Muscle layer of colon (tissue), 2 donors: Measurements from ENCODE around the gene MSL1.

Experiments used
- H3K27ac ChIP-seq: one replicate; pipeline ENCODE4 v1.7.0; 2013; ENCODE audit warnings: low read depth, mild to moderate bottlenecking, low read length, moderate library complexity
- H3K27me3 ChIP-seq, 2 donors: one replicate each; pipeline ENCODE4 v1.7.0; 2013; ENCODE audit warnings: low read length in 2 of 2, mild to moderate bottlenecking in 2 of 2; ENCODE audit not compliant: insufficient read depth in 2 of 2, control insufficient read depth in 1 of 2
- H3K36me3 ChIP-seq: one replicate; pipeline ENCODE4 v1.7.0; 2013; ENCODE audit warnings: mild to moderate bottlenecking, low read length; ENCODE audit not compliant: insufficient read depth
- H3K4me1 ChIP-seq: one replicate; pipeline ENCODE4 v1.7.0; 2013; ENCODE audit warnings: mild to moderate bottlenecking, low read length; ENCODE audit not compliant: insufficient read depth
- H3K4me3 ChIP-seq, 2 donors: one replicate each; pipeline ENCODE4 v1.7.0; 2013; ENCODE audit warnings: low read length in 2 of 2, low read depth in 1 of 2, mild to moderate bottlenecking in 1 of 2, moderate library complexity in 1 of 2
- H3K9ac ChIP-seq: one replicate; pipeline ENCODE4 v1.7.0; 2013; ENCODE audit warnings: low read length
- H3K9me3 ChIP-seq: one replicate; pipeline ENCODE4 v1.7.0; 2013; ENCODE audit warnings: mild to moderate bottlenecking, low read length
- donor health status: abdominal sarcoma.
- donor health status: Adenocarcinoma of cecum.

Gene MSL1

GRCh38 chr17:40110026-40110845, 11.5 kb upstream of the MSL1 start:
- H3K9ac ChIP-seq: peak overlapping the region; percentile 49
- H3K27me3 ChIP-seq: no peaks in the 10 kb centered on the region
- no peaks in the 10 kb centered on the region for H3K9me3 ChIP-seq
- peaks cover 94% of the 10 kb centered on the region for H3K4me1 ChIP-seq
- H3K36me3 ChIP-seq: no peaks in the 10 kb centered on the region
- H3K4me3 ChIP-seq: no peak overlapping the region
- peak overlapping the region; percentile 89 for H3K27ac ChIP-seq

GRCh38 chr17:40111221-40112128, 10.3 kb upstream of the MSL1 start:
- H3K36me3 ChIP-seq: no peaks in the 10 kb centered on the region
- H3K27me3 ChIP-seq: no peaks in the 10 kb centered on the region
- peak overlapping the region in 1 of 2 donors; percentile 70 for H3K4me3 ChIP-seq
- H3K4me1 ChIP-seq: peaks cover 82% of the 10 kb centered on the region
- H3K9me3 ChIP-seq: no peaks in the 10 kb centered on the region
- H3K27ac ChIP-seq: peak overlapping the region; percentile 89
- H3K9ac ChIP-seq: peak overlapping the region; percentile 49

- H3K4me1 ChIP-seq: peaks cover 74% of the 10 kb centered on the region
- H3K9ac ChIP-seq: peak overlapping the region; percentile 49
- peak overlapping the region in 1 of 2 donors; percentile 70 for H3K4me3 ChIP-seq
- H3K27ac ChIP-seq: peak overlapping the region; percentile 89
- no peaks in the 10 kb centered on the region for H3K36me3 ChIP-seq
- no peaks in the 10 kb centered on the region for H3K9me3 ChIP-seq
- H3K27me3 ChIP-seq: no peaks in the 10 kb centered on the region
Measured at GRCh38 chr17:40112191-40112711, 9.5 kb upstream of the MSL1 start.

GRCh38 chr17:40112718-40113109, 9.1 kb upstream of the MSL1 start:
- Histone ChIP-seq H3K4me3 (peak overlapping the region in 1 of 2 donors; percentile 70), H3K9ac (peak overlapping the region; percentile 49), H3K36me3 (no peaks in the 10 kb centered on the region), H3K27me3 (no peaks in the 10 kb centered on the region), H3K4me1 (peaks cover 70% of the 10 kb centered on the region), H3K9me3 (no peaks in the 10 kb centered on the region), H3K27ac (peak overlapping the region; percentile 89)

- no peaks in the 10 kb centered on the region for H3K27me3 ChIP-seq
- H3K4me3 ChIP-seq: peak overlapping the region in 1 of 2 donors; percentile 70
- H3K4me1 ChIP-seq: peaks cover 65% of the 10 kb centered on the region
- H3K9me3 ChIP-seq: no peaks in the 10 kb centered on the region
- peak overlapping the region; percentile 49 for H3K9ac ChIP-seq
- no peaks in the 10 kb centered on the region for H3K36me3 ChIP-seq
- H3K27ac ChIP-seq: peak overlapping the region; percentile 89
Measured at GRCh38 chr17:40113110-40113906, 8.5 kb upstream of the MSL1 start.

GRCh38 chr17:40113907-40114245, 7.9 kb upstream of the MSL1 start:
- Histone ChIP-seq H3K27ac (peak overlapping the region; percentile 89), H3K27me3 (no peaks in the 10 kb centered on the region), H3K4me1 (peaks cover 60% of the 10 kb centered on the region), H3K9me3 (no peaks in the 10 kb centered on the region), H3K4me3 (peak overlapping the region in 1 of 2 donors; percentile 70), H3K36me3 (no peaks in the 10 kb centered on the region), H3K9ac (peak overlapping the region; percentile 40)

GRCh38 chr17:40115101-40115436, 6.7 kb upstream of the MSL1 start:
- H3K36me3 ChIP-seq: no peaks in the 10 kb centered on the region
- no peak overlapping the region for H3K27ac ChIP-seq
- H3K9me3 ChIP-seq: no peaks in the 10 kb centered on the region
- no peak overlapping the region for H3K4me3 ChIP-seq
- H3K4me1 ChIP-seq: peaks cover 51% of the 10 kb centered on the region
- H3K27me3 ChIP-seq: no peaks in the 10 kb centered on the region
- no peak overlapping the region for H3K9ac ChIP-seq

GRCh38 chr17:40122136-40122998, 596 bp downstream of the MSL1 start:
- no peaks in the 10 kb centered on the region for H3K9me3 ChIP-seq
- H3K36me3 ChIP-seq: peaks cover 17% of the 10 kb centered on the region
- peak overlapping the region; percentile 99 for H3K27ac ChIP-seq
- H3K27me3 ChIP-seq: no peaks in the 10 kb centered on the region
- peak overlapping the region; percentile 87 to 99 for H3K4me3 ChIP-seq
- H3K9ac ChIP-seq: peak overlapping the region; percentile 87
- H3K4me1 ChIP-seq: peaks cover 30% of the 10 kb centered on the region

GRCh38 chr17:40122999-40123810, 1.4 kb downstream of the MSL1 start:
- H3K27me3 ChIP-seq: no peaks in the 10 kb centered on the region
- peaks cover 25% of the 10 kb centered on the region for H3K36me3 ChIP-seq
- H3K9ac ChIP-seq: peak overlapping the region; percentile 87
- H3K4me1 ChIP-seq: peaks cover 30% of the 10 kb centered on the region
- H3K9me3 ChIP-seq: no peaks in the 10 kb centered on the region
- peak overlapping the region; percentile 73 to 99 for H3K4me3 ChIP-seq
- H3K27ac ChIP-seq: peak overlapping the region; percentile 80

GRCh38 chr17:40123811-40124114, 2.0 kb downstream of the MSL1 start:
- H3K27ac ChIP-seq: peak overlapping the region; percentile 80
- peak overlapping the region; percentile 73 to 99 for H3K4me3 ChIP-seq
- no peaks in the 10 kb centered on the region for H3K27me3 ChIP-seq
- H3K36me3 ChIP-seq: peaks cover 27% of the 10 kb centered on the region
- no peaks in the 10 kb centered on the region for H3K9me3 ChIP-seq
- peak overlapping the region; percentile 87 for H3K9ac ChIP-seq
- H3K4me1 ChIP-seq: peaks cover 30% of the 10 kb centered on the region
